T-helper 1 cell treated with Interleukin-12 subunit alpha and Interleukin-12 subunit beta and Interleukin-4 antibody, amounts not matched to agents 30 μg/mL and 1 μg/mL, for 36 hours (primary cell): ENCODE measurements around the gene FN3KRP.
A peak's percentile ranks its signal among the peaks of the same experiment; 100 is the strongest.

Source experiments
- H3K27ac Mint-ChIP-seq: one replicate; pipeline ENCODE4 v1.8.0; 2021; ENCODE audit warnings: mild to moderate bottlenecking, mixed read lengths
- H3K27me3 Mint-ChIP-seq: one replicate; pipeline ENCODE4 v1.8.0; 2021; ENCODE audit warnings: low read depth, mixed read lengths
- H3K36me3 Mint-ChIP-seq: one replicate; pipeline ENCODE4 v1.8.0; 2021; ENCODE audit warnings: low read depth, mixed read lengths
- H3K4me1 Mint-ChIP-seq: one replicate; pipeline ENCODE4 v1.8.0; 2021; ENCODE audit warnings: low read depth, mixed read lengths
- H3K4me3 Mint-ChIP-seq: one replicate; pipeline ENCODE4 v1.8.0; 2021; ENCODE audit warnings: mild to moderate bottlenecking, moderate library complexity, mixed read lengths
- H3K9me3 Mint-ChIP-seq: one replicate; pipeline ENCODE4 v1.8.0; 2021; ENCODE audit warnings: mixed read lengths

The FN3KRP gene

GRCh38 chr17:82716203-82717010 is at the start of gene FN3KRP:
Gene FN3KRP (plus strand): TSS chr17:82716706. CDS start chr17:82716756, 50 bp downstream.
- peaks cover 6% of the 10 kb centered on the region for H3K36me3 Mint-ChIP-seq
- peak within 1 kb of the TSS; percentile 94 for H3K4me3 Mint-ChIP-seq
- peaks cover 12% of the 10 kb centered on the region for H3K4me1 Mint-ChIP-seq
- H3K9me3 Mint-ChIP-seq = no peaks in the 10 kb centered on the region
- no peaks in the 10 kb centered on the region for H3K27me3 Mint-ChIP-seq
- peak within 1 kb of the TSS; percentile 88 for H3K27ac Mint-ChIP-seq

- H3K27me3 Mint-ChIP-seq = no peaks in the 10 kb centered on the region
- no peaks in the 10 kb centered on the region for H3K9me3 Mint-ChIP-seq
- H3K4me1 Mint-ChIP-seq = peaks cover 5% of the 10 kb centered on the region
- H3K4me3 Mint-ChIP-seq = no peak overlapping the region
- no peaks in the 10 kb centered on the region for H3K36me3 Mint-ChIP-seq
- H3K27ac Mint-ChIP-seq = no peak overlapping the region
Observed at GRCh38 chr17:82666931-82667667, 49.4 kb upstream of the FN3KRP start.

- Mint-ChIP-seq H3K27me3 (no peaks in the 10 kb centered on the region), H3K4me3 (no peak overlapping the region), H3K9me3 (no peaks in the 10 kb centered on the region), H3K36me3 (no peaks in the 10 kb centered on the region), H3K4me1 (peaks cover 5% of the 10 kb centered on the region), H3K27ac (no peak overlapping the region)
Observed at GRCh38 chr17:82667668-82668000, 48.9 kb upstream of the FN3KRP start.

GRCh38 chr17:82668024-82668630 is 48.4 kb upstream of the FN3KRP start:
- H3K27me3 Mint-ChIP-seq = no peaks in the 10 kb centered on the region
- H3K36me3 Mint-ChIP-seq = no peaks in the 10 kb centered on the region
- no peak overlapping the region for H3K4me3 Mint-ChIP-seq
- H3K9me3 Mint-ChIP-seq = no peaks in the 10 kb centered on the region
- H3K4me1 Mint-ChIP-seq = peaks cover 5% of the 10 kb centered on the region
- no peak overlapping the region for H3K27ac Mint-ChIP-seq

GRCh38 chr17:82668631-82669099 is 47.8 kb upstream of the FN3KRP start:
- H3K4me3 Mint-ChIP-seq = peak overlapping the region; percentile 15
- H3K9me3 Mint-ChIP-seq = no peaks in the 10 kb centered on the region
- no peaks in the 10 kb centered on the region for H3K36me3 Mint-ChIP-seq
- peaks cover 5% of the 10 kb centered on the region for H3K4me1 Mint-ChIP-seq
- no peaks in the 10 kb centered on the region for H3K27me3 Mint-ChIP-seq
- no peak overlapping the region for H3K27ac Mint-ChIP-seq

- no peaks in the 10 kb centered on the region for H3K36me3 Mint-ChIP-seq
- peaks cover 5% of the 10 kb centered on the region for H3K4me1 Mint-ChIP-seq
- no peaks in the 10 kb centered on the region for H3K9me3 Mint-ChIP-seq
- H3K27me3 Mint-ChIP-seq = no peaks in the 10 kb centered on the region
- H3K27ac Mint-ChIP-seq = no peak overlapping the region
- H3K4me3 Mint-ChIP-seq = no peak overlapping the region
Observed at GRCh38 chr17:82670661-82671450, 45.6 kb upstream of the FN3KRP start.

GRCh38 chr17:82674656-82675475 is 41.6 kb upstream of the FN3KRP start:
- no peaks in the 10 kb centered on the region for H3K27me3 Mint-ChIP-seq
- H3K4me3 Mint-ChIP-seq = no peak overlapping the region
- H3K4me1 Mint-ChIP-seq = no peaks in the 10 kb centered on the region
- no peak overlapping the region for H3K27ac Mint-ChIP-seq
- H3K9me3 Mint-ChIP-seq = no peaks in the 10 kb centered on the region
- no peaks in the 10 kb centered on the region for H3K36me3 Mint-ChIP-seq

- Mint-ChIP-seq H3K4me3 (no peak overlapping the region), H3K27me3 (no peaks in the 10 kb centered on the region), H3K4me1 (no peaks in the 10 kb centered on the region), H3K27ac (no peak overlapping the region), H3K9me3 (no peaks in the 10 kb centered on the region), H3K36me3 (no peaks in the 10 kb centered on the region)
Observed at GRCh38 chr17:82675476-82676245, 40.8 kb upstream of the FN3KRP start.

- H3K36me3 Mint-ChIP-seq = peaks cover 4% of the 10 kb centered on the region
Observed at GRCh38 chr17:82677353-82677925, 39.1 kb upstream of the FN3KRP start.

GRCh38 chr17:82678265-82678891 is 38.1 kb upstream of the FN3KRP start:
- peaks cover 10% of the 10 kb centered on the region for H3K9me3 Mint-ChIP-seq
- no peaks in the 10 kb centered on the region for H3K4me1 Mint-ChIP-seq
- H3K27ac Mint-ChIP-seq = no peak overlapping the region
- H3K27me3 Mint-ChIP-seq = no peaks in the 10 kb centered on the region
- peaks cover 4% of the 10 kb centered on the region for H3K36me3 Mint-ChIP-seq
- H3K4me3 Mint-ChIP-seq = no peak overlapping the region

More at GRCh38 chr17:82677353-82677925, 39.1 kb upstream of the FN3KRP start:
- H3K4me1 Mint-ChIP-seq = no peaks in the 10 kb centered on the region
- no peak overlapping the region for H3K27ac Mint-ChIP-seq
- H3K4me3 Mint-ChIP-seq = no peak overlapping the region
- H3K27me3 Mint-ChIP-seq = no peaks in the 10 kb centered on the region
- H3K9me3 Mint-ChIP-seq = peaks cover 9% of the 10 kb centered on the region

GRCh38 chr17:82679586-82680465 is 36.7 kb upstream of the FN3KRP start:
- Mint-ChIP-seq H3K4me3 (no peak overlapping the region), H3K36me3 (peaks cover 4% of the 10 kb centered on the region), H3K27ac (no peak overlapping the region), H3K4me1 (no peaks in the 10 kb centered on the region), H3K9me3 (peaks cover 10% of the 10 kb centered on the region), H3K27me3 (no peaks in the 10 kb centered on the region)

- Mint-ChIP-seq H3K27me3 (no peaks in the 10 kb centered on the region), H3K4me3 (no peak overlapping the region), H3K27ac (no peak overlapping the region), H3K36me3 (peaks cover 4% of the 10 kb centered on the region), H3K9me3 (peaks cover 10% of the 10 kb centered on the region), H3K4me1 (no peaks in the 10 kb centered on the region)
Observed at GRCh38 chr17:82681547-82681946, 35.0 kb upstream of the FN3KRP start.
